NCI-H69 (cell line): Measurements from ENCODE around the gene NAV2.

ENCODE experiments used
- DNase-seq: peaks from one replicate; lab custom pipeline; 2025; lab: John Stamatoyannopoulos, UW

Gene NAV2

DNA sequence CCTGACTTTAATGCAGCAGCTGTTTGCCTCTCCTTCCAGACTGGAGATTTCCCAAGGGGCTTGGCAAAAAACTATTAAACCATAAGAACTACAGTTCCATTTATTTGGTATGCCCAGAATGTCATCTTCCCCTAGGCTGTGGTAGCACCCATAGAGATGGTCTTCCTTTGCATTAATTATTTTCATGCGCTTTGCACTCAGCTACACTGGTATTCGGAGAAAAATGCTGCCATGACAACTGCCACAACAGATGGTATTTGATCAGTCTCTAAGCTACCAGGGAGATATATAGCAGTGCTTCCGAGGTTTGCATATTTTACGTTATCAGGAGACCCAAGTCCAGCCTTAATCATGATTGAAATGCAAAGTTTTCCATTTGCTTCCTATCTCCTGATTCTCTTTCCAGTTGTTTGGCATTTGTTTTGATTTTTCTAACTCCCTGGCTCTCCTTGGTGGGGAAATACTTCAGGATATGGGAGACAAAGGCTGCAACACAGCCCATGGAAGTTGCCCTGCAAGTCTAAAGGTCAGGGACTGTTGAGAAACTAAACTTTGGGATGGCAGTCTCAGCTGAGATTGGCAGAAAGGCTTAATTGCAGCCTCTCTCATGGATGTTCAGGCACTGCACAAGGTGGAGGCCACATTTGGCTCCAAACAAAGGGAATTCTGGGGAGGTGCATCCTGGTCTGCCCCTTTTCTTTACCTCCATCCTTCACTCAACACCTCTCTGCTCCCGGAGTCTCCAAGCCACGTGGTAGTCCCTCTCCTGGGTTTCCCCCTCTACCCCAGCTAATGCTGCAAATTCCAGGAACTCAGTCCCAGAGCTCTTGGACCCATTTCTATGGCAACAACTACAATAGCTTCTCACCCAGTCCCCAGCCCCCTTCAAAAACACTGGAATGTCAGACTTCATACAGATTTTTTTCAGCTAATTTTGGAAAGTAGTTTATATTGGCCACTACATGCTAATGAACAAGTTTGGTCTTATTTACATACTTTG is 151.8 kb downstream of the NAV2 start:
- DNase-seq, result peak; percentile 48

DNA sequence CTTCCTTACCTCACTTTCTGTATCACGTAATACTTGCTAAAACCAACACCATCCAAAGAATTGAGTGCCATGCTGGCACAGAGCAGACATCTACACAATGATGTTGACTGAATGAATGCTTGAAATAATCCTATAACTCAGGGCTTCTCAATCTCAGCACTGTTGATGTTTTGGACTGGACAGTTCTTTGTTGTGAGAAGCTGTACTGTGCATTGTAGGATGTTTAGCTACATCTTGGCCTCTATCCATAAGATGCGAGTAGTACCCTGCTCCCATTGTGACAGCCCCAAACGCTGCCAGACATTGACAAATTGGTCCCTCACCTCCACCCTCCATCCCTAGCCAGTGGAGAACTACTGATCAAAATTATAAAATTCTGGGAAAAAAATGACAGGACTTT is 153.4 kb downstream of the NAV2 start:
- no peak for DNase-seq

DNA sequence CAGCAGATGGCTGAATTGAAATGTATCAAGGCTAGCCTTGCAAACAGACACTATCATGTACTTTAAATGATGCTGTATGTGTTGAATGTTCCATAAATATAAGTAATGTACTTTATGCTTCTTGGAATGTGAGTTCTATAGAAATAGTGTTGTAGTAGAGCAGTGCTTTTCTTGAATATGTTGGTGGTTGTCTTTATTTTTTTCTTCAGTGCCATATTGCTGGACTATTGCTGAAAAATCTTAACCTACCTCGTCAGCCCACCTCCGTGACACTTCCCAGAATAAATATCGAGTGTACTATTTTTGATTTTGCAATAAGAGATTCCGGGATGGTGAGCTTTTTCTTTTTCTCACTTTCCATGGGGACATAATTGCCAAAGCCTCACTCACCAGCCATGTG is 153.9 kb downstream of the NAV2 start:
- DNase-seq, result no peak

DNA sequence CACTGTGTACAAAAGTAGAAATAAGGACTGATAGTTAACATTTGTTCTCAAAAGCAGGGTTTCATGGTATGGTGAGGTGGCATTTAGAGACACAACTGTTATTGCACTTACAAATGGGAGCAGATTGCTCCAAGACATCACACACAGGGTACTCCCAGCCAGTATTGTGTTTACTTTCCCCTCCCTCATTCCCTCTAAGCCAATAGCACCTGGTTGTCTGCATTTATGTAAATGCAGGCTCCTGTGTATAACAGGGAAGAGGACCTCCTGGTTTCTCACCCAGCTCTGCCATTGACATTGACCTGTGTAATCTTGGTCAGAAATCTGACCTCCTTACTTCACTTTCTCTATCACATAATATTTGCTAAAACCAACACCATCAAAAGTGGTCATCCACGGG is 154.4 kb downstream of the NAV2 start:
- DNase-seq, result peak; percentile 85

DNA sequence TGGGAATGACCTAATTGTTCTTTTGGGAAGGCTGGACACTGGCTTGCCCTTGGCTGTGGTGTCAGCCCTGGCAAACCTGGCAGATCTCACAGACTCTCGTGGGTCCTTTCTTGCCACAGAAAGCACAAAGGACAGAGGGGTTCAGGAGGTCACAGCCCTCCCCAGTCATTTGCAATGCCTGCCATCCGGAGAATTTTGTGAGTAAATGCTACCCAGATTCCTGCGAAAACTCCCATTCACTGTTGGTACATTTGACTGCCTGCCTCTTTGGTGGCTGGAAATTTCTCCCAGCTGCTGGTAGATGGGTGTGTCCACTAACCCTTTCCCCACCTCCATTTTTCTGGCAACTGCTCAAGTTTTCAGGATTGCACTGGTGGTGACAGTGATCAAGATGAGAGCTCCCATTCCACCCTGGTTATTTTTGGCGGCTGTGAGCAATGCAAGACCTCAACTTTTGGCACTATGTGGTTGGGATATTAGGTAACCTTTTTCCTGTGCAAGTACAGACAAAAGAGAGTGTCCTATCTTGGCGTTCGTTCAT is 155.7 kb downstream of the NAV2 start:
- DNase-seq, result peak; percentile 84

DNA sequence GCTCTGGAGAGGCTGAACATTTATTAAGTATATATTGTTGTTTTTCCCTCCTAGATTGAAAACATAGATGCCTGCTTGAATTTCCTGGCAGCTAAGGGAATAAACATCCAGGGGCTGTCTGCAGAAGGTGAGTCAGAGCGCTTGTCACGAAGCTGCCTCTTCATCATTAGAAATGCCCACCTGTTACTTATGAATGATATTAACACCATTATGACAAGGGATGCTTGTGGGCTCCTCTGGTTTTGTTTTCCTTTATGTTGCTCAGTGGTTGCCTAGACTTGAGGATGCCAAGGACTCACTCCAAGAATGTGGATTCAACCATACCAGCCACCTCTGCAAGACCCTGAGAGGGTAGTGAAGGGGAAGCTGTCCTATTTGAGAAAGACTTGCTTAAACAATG is 156.2 kb downstream of the NAV2 start:
- peak; percentile 45 for DNase-seq

DNA sequence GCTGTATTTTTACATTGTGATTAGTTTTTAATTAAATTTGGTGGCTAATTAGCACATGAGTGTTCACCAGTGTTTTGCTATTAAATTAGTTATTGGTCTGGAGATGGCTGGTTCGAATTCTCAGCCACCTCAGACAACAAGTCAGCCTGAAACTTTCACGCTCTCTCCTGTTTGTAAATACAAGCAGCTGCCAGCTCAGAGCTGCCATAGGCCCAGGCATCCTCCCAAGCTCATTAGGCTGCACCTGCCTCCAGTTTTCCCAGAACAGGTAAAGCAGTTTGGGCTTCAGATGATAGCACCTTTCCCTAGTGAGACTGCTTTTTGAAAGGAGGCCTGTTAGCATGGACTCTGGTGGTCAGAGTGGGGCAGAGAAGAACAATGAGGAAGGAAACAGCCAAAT is 156.8 kb downstream of the NAV2 start:
- DNase-seq, result peak; percentile 80

DNA sequence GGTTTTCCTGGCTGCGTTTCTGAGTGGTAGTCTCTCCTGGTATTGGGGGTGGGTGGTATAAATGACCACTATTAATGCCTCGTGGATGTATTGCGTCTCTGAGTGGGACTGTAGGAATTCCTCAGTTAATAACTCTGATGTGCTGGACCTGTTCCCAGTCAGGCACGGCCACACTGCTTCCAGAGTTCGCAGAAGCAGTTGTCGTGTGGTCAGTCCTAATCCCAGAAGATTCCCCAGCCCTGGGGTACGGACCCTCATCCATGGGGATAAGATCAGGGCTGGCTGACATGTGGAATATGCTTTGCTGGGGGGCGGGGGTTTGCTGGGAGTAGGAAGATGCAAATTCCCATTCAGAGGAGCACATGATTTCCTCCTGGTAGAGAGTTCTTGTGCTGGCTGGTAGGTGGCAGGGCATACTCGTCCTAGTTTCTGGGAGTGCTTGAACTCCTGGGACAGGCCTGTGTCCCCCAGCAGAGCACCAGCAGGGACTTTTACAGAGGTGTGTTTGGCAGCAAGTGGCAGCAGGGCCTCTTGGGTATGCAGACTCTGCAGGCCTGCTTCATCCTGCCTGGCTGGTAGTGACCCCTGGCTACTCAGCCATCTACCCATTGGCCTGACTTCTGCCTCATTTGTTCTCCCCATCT is 157.4 kb downstream of the NAV2 start:
- no peak for DNase-seq

DNA sequence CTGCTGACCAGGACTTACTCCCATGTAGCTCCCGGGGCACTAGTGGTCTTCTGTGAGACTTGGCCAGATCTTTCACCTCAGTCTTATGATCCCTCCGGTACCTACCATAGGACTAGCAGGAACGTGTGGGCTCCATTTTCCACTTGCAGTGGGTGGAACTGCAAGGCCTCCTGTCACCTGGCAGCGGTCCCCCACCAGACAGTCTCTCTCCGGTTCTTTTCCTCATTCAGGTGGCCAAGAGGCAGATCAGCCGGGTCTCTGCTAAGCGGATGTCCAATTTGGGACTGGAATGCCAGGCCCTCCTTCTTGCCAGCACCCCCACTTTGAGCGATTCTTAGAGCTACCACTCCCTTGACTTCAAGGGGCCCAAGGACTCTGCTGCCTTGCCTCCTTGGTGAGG is 158.9 kb downstream of the NAV2 start:
- no peak for DNase-seq

DNA sequence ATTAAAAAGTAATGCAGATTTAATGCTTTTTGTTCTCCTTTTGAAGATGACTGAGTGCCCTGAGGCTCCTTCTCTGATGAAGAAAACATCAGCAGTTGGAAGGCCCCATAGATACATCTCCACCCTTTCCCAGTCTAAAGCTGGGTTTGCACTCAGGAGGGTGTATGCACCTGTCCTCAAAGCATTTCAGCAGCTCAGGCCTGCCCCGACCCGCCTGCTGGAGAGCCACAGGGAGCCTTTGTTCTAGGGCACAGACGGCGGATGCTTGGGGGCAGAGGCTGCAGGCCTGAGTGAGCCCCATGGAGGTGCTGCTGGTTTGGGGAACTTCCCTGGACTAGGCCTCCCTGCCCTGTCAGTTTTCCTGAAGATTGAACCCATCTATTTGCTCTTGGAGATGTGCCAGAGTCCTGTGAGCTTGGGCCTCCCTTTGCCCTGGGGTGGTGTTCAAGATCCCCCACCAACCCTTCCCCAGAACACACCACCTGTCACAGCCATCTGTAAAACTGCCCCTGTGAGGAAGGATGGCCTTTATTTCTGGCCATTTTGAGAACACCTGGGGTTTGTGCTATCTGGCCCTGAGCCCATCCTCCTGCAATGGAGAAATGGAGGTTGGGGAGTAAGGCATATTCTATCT is 160.0 kb downstream of the NAV2 start:
- peak; percentile 99 for DNase-seq

DNA sequence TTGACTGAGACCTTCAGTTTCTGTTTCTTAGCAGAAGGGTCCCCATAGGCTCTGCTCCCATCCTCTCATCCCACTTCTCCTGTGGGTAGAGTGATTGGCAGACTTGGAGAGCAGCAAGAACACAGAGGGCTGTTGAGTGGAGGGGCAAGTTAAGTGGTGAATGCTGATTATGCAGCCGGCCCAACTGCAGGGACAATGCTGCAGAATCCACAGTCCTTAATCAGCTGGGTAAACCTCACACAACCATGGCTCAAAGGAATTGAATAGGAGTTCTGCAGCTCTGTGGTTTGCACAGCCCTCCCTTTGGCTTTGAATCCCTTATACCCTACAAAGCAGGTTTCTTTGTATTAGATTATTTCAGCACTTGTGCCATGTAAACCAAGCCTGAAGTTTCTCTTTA is 161.1 kb downstream of the NAV2 start:
- peak; percentile 79 for DNase-seq

DNA sequence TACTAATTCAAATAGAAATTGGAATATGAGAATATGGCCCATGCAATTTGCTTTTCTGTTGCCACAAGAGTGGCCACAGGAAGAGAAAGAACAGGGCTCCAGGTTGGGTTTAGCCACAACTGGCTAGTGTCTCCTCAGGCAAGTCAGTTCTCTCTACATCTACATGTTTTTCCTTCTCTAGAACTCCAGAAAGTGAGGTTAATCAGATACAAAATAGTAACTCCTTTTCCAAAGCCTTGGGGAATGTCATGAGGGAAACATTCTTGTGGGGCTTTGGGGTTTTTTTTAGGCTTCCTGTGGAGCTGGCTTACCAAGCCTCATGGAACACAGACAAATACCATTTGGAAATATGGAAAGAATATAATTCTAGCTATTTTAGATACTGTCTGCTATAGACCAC is 161.6 kb downstream of the NAV2 start:
- DNase-seq, result no peak

DNA sequence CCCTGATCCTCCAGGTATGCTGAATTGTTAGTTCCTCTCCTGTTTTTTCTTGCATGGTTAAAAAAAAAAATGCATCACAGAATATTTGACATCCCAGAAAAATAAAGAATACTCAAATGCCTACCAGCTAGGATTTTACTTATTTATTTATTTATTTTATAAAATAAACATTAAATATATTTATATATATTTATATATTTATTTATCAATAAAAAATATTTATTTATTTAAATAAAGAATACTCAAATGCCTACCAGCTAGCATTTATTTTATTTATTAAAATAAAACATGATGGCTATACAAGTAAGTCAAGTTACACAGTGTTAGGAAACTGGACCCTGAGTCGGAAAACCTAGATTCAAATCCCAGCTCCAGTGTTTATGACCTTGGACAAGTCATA is 164.1 kb downstream of the NAV2 start:
- no peak for DNase-seq

DNA sequence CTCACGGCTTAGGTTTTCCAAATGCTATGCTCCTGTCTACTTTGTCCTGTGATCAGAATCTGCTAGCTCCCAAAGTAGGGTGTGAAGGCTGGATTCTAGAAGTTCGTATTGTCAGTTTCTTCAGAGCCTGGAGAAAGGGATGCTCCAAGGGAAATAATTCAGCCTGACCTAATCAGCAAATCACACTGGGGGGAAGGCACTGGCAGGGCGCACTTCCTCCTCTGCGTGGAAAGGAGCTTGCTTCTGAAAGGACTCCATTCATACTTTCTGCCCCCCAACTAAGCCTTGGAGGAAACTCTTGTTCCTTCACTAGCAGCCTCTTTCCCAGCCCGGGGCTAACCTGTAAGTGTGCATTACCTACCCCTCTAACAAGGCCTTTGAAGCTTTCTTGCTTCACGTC is 165.9 kb downstream of the NAV2 start:
- DNase-seq, result no peak

DNA sequence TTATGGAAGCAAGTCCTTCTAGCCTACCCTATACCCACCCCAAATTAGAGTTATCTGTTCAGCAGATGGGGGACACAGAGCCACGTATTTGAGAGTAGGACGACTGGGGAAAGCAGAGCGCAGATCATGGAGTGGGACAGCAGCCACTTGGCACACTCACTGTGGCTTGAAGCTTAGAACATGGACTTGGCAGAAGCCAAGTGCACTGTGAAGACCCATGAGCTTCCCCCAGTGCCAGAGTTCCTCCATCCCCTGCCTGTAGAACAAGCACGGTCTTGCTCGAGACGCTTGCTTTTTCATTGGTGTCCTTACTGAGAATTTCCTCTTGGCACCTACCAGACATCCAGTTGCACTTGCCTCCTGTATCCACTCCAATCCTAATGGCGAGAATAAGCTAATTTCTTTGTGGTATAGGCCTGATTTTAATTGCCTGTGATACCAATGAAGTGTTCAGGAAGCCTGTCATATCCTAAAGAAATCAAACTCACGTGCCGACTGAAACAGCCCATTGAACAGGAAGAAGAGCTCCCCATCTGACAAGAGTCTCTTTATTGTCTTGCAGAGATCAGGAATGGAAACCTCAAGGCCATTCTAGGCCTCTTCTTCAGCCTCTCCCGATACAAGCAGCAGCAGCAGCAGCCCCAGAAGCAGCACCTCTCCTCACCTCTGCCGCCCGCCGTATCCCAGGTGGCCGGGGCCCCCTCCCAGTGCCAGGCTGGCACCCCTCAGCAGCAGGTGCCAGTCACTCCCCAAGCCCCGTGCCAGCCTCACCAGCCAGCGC is 166.9 kb downstream of the NAV2 start:
- DNase-seq, result no peak

DNA sequence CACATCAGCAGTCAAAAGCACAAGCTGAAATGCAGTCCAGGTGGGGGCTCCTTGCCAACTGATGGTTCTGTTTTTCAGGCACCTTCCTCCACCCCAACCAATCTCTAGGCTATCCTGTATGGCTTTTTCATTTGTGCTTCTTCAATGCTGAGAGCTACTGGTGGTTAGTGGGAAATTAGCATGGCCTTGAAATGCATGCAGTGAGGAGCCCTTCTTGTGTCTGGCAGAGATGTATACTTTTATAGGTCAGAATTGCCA is 167.4 kb downstream of the NAV2 start:
- DNase-seq, result peak; percentile 33

DNA sequence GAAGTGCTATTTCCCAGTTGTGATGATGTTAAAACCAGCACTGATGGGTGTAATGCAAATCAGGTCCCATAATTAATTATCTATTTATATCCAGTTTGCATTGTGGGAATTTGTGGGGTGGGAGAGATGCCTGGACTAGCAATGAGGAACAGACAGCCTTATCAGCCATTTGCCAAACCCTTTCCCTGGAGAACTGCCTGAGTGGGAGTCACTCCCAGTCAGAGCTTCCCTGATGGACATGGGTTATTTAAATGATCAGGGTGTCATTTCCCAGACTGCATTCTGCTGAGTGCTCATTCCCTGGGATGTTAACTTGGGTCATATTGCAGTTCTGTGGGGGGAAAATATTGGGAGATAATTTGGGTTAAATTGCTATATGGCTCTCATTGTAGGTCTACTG is 168.5 kb downstream of the NAV2 start:
- DNase-seq, result no peak

DNA sequence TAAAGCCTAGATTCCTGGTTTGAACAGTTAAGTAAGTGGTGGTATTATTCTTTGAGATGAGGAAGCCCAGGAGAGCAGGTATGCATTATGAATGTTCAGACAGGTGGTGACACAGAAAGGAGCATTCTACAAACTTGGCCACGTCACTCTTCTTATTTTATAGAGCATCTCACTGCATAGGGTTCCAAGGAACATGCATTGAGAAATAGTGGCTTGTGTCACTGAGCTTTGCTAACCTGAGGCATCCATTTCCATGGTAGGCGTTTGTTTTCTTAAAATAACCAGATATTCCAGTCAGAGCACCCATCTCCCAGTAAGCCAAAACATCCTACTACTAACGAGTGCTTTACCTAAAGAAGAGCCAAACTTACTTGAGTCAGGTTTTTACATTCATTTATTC is 169.7 kb downstream of the NAV2 start:
- DNase-seq, result no peak

DNA sequence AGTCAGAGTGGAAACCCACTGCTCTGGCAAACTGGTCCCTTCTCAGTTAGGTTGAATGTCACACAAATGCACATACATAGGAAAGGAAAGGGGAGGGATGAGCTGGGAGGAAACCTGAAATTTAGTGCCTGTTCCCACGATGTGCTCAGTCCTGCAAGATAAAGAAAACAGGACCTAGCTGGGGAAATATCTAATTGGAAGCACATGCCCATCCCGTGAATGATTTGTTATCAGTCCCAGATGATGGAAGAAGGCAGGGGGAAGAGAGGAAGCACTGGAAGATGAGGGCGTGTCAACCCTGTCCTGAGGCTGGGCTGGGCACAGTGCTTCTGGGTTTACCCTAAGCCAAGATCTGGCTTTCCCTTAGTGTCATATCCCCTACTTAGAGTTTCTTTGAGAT is 173.9 kb downstream of the NAV2 start:
- no peak for DNase-seq

DNA sequence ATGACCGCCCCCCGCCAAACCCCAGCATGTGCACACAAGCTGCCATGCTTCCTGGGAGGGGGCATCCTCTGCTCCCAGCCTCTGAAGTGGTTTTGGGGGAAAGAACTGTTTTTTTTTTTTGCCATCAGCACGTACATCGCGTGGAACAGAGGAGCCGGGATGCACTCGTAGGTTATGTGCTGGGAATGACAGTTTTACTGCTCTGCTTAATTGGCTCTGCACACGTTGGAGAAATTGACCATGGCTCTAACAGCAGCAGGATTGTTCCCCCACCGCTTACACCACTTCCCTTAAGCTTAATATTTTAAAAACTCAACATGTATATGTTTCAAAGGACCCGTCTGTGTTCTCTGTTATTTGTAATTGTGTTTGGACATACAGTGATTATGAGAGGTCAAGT is 175.2 kb downstream of the NAV2 start:
- no peak for DNase-seq

DNA sequence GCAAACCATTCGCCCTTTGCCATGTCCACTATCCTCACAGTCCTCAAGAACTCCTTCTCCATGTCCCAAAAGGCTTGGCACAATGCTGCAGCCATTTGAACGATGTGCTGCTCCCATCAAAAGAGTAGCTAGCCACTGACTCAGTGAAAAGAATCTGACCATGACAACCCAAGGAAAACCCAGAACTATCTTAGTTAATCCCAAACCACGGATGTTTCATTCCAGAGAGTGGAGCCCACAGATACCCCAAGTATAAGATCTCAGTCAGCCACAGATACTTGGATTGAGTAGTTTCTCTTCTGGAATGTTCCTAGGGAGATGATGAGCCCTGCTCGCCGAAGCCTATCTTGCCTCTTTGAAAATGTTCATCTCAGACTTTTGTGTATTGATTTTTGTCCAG is 176.9 kb downstream of the NAV2 start:
- DNase-seq, result no peak

DNA sequence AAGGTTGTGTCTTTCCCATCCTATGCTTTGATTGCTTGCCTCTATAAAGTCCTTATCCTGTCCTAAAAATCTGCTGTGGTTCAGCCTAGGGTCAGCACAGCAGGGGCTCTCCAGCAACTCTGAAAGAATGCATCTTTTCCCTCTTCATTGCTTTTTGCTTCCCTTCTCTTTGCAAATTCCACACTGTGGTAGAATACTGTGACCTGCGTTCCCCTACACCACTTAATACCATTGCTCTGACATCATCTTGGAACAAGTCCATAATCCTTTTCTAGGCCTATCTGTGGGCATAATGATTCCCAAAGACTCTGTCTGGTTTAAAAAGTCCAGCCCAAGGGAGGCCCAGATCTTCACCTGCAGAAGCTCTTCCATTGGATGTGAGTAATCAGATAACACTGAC is 177.7 kb downstream of the NAV2 start:
- DNase-seq, result no peak
